CD14-positive monocyte (primary cell): Measurements from ENCODE around the gene CHAF1A. TPM values are rescaled to one million over a fixed set of nuclear protein-coding genes. Genes with fewer than 3 reads are reported as not detected.

ENCODE experiments used
- DNase-seq, 3 donors: peaks; one replicate each; pipeline ENCODE4 v3.0.0-alpha.2; 2011 to 2022
- H2AFZ ChIP-seq: 2 replicates; pipeline ENCODE4 v1.6.0; 2012; ENCODE audit warnings: mild to moderate bottlenecking, low read depth, low read length, inconsistent platforms; ENCODE audit not compliant: insufficient read depth, poor library complexity, severe bottlenecking
- H3K27ac ChIP-seq, 2 donors: 1 replicate in 1 of 2; 2 replicates in 1 of 2; pipeline ENCODE4 v1.5.1; 2012 to 2013; ENCODE audit warnings: low read length in 2 of 2, control low read depth in 1 of 2, inconsistent platforms in 1 of 2, low read depth in 1 of 2, mild to moderate bottlenecking in 1 of 2
- H3K27me3 ChIP-seq, 2 donors: one replicate each; pipeline versions ENCODE4 v1.6.0 to v1.6.1; 2011 to 2013; ENCODE audit warnings: low read length in 2 of 2; ENCODE audit not compliant: control insufficient read depth in 2 of 2, insufficient read depth in 2 of 2
- H3K36me3 ChIP-seq, 2 donors: replicated peaks in 1 of 2; 1 replicate in 1 of 2; 2 replicates in 1 of 2; pipeline versions ENCODE4 v1.5.1 to v1.6.1; 2012 to 2013; ENCODE audit warnings: low read length in 2 of 2, control low read depth in 1 of 2, inconsistent platforms in 1 of 2, mild to moderate bottlenecking in 1 of 2; ENCODE audit not compliant: insufficient read depth in 2 of 2, control insufficient read depth in 1 of 2
- H3K4me1 ChIP-seq, 2 donors: 1 replicate in 1 of 2; 2 replicates in 1 of 2; pipeline versions ENCODE4 v1.5.1 to v1.6.1; 2012 to 2013; ENCODE audit warnings: low read length in 2 of 2, control low read depth in 1 of 2, inconsistent platforms in 1 of 2, mild to moderate bottlenecking in 1 of 2, moderate library complexity in 1 of 2; ENCODE audit not compliant: insufficient read depth in 2 of 2, control insufficient read depth in 1 of 2
- H3K4me2 ChIP-seq: replicated peaks from 2 replicates; pipeline ENCODE3; 2012; ENCODE audit warnings: low read length, moderate library complexity, mild to moderate bottlenecking; ENCODE audit not compliant: poor library complexity, severe bottlenecking; ENCODE audit errors: extremely low read depth
- H3K4me3 ChIP-seq, 3 experiments: fragments of 200-600 bp in 1 of 3; sonication (generic) in 1 of 3; replicated peaks in 1 of 3; 1 replicate in 2 of 3; 2 replicates in 1 of 3; pipeline ENCODE4 v1.5.1; 2011 to 2013; ENCODE audit warnings: low read length in 3 of 3, mild to moderate bottlenecking in 3 of 3, control low read depth in 2 of 3, low read depth in 2 of 3, inconsistent platforms in 1 of 3, moderate library complexity in 1 of 3
- H3K79me2 ChIP-seq: 2 replicates; pipeline ENCODE4 v1.6.0; 2012; ENCODE audit warnings: mild to moderate bottlenecking, control low read depth, inconsistent platforms, low read length, moderate library complexity; ENCODE audit not compliant: insufficient read depth
- H3K9ac ChIP-seq: 2 replicates; pipeline ENCODE4 v1.6.0; 2017; ENCODE audit warnings: low read length, mild to moderate bottlenecking; ENCODE audit not compliant: insufficient read depth, poor library complexity, severe bottlenecking
- H3K9me3 ChIP-seq, 2 donors: replicated peaks in 1 of 2; 1 replicate in 1 of 2; 2 replicates in 1 of 2; pipeline versions ENCODE4 v1.5.1 to v1.6.1; 2012 to 2013; ENCODE audit warnings: low read length in 2 of 2, control low read depth in 1 of 2; ENCODE audit not compliant: control insufficient read depth in 1 of 2, insufficient read depth in 1 of 2
- H4K20me1 ChIP-seq: 2 replicates; pipeline ENCODE4 v1.6.0; 2012; ENCODE audit warnings: mild to moderate bottlenecking, low read length, control low read depth, moderate library complexity; ENCODE audit not compliant: insufficient read depth
- H3K27ac Mint-ChIP-seq, 7 donors: one replicate each; pipeline ENCODE4 v1.8.0; 2020; ENCODE audit warnings: mild to moderate bottlenecking in 7 of 7, mixed read lengths in 7 of 7, moderate library complexity in 6 of 7, inconsistent platforms in 2 of 7
- H3K27me3 Mint-ChIP-seq, 3 donors: one replicate each; pipeline ENCODE4 v1.8.0; 2021 to 2022; ENCODE audit warnings: low read depth in 3 of 3, mild to moderate bottlenecking in 3 of 3, mixed read lengths in 3 of 3, moderate library complexity in 3 of 3, inconsistent platforms in 1 of 3
- H3K36me3 Mint-ChIP-seq, 2 donors: one replicate each; pipeline ENCODE4 v1.8.0; 2020; ENCODE audit warnings: mixed read lengths in 2 of 2, inconsistent platforms in 1 of 2, mild to moderate bottlenecking in 1 of 2
- H3K4me1 Mint-ChIP-seq: one replicate; pipeline ENCODE4 v1.8.0; 2020; ENCODE audit warnings: mild to moderate bottlenecking, mixed read lengths
- H3K4me3 Mint-ChIP-seq, 2 donors: one replicate each; pipeline ENCODE4 v1.8.0; 2020; ENCODE audit warnings: mild to moderate bottlenecking in 2 of 2, mixed read lengths in 2 of 2, moderate library complexity in 1 of 2
- H3K9me3 Mint-ChIP-seq, 7 donors: one replicate each; pipeline ENCODE4 v1.8.0; 2020 to 2022; ENCODE audit warnings: mixed read lengths in 7 of 7, mild to moderate bottlenecking in 6 of 7, moderate library complexity in 6 of 7, inconsistent platforms in 2 of 7
- CTCF ChIP-seq: fragments of 200-600 bp; IDR thresholded peaks from one replicate; pipeline ENCODE4 v1.8.0; 2022; ENCODE audit warnings: antibody characterized with exemption, mild to moderate bottlenecking
- WGBS: methylation state at CpG from one replicate; pipeline ENCODE4 v1.1.5; 2013; ENCODE audit warnings: missing lambda C conversion rate; ENCODE audit not compliant: insufficient coverage; 5-methylcytosine and 5-hydroxymethylcytosine counted together
- intact Hi-C, 2 donors: fragments of 100-400 bp; cut with micrococcal nuclease; formaldehyde crosslinking; loops; one replicate each; pipeline versions ENCODE4 v1.15.0 to v1.15.1; 2023
- polyA plus RNA-seq, 3 donors: library from polyadenylated mRNA; depleted of rRNA in 1 of 3; unstranded in 2 of 3; stranded (reverse) in 1 of 3; fragments of 300-500 nt in 2 of 3; fragments of >200 nt in 1 of 3; fragmentation: Illumina TruSeq in 2 of 3; gene quantifications; 1 replicate in 2 of 3; 2 replicates in 1 of 3; pipeline ENCODE4 v1.2.3, GENCODE V29; 2012 to 2021

CHAF1A gene
- polyA plus RNA-seq, 3 donors: 4.4 to 26.4 (median 5.4) TPM

- no peaks in the 10 kb centered on the region for H3K9me3 ChIP-seq
- H3K4me3 ChIP-seq: peak overlapping the region; percentile 58 to 83 (median 72)
- H3K4me1 Mint-ChIP-seq: peaks cover 24% of the 10 kb centered on the region
- peak overlapping the region; percentile 70 for H3K9ac ChIP-seq
- peak overlapping the region in 3 of 7 donors; percentile 8 to 68 (median 60) for H3K27ac Mint-ChIP-seq
- H3K79me2 ChIP-seq: peaks cover 17% of the 10 kb centered on the region
- no peak overlapping the region for H2AFZ ChIP-seq
- peaks cover 0 to 1% (median 0%) of the 10 kb centered on the region in 3 donors for H3K27me3 Mint-ChIP-seq
- H3K4me2 ChIP-seq: peak overlapping the region; percentile 95
- no peak for TF ChIP-seq CTCF
- H3K9me3 Mint-ChIP-seq: no peaks in the 10 kb centered on the region
- DNase-seq: no peak
- H3K4me3 Mint-ChIP-seq: peak overlapping the region; percentile 68
- H3K27ac ChIP-seq: peak overlapping the region in 1 of 2 donors; percentile 31
- intact Hi-C loops: loop anchor here in 1 of 2 donors (2.0 to 5.0 kb wide), 2 partner anchors 130 to 226 kb away; partner anchors contain the start of genes MPND and YJU2
- peaks cover 30 to 35% of the 10 kb centered on the region in 2 donors for H3K4me1 ChIP-seq
- no peaks in the 10 kb centered on the region for H3K27me3 ChIP-seq
- WGBS: 39% methylated on average over 23 of the region's 25 CpGs
- H3K36me3 Mint-ChIP-seq: peaks cover 18 to 31% of the 10 kb centered on the region in 2 donors
- peaks cover 17 to 25% of the 10 kb centered on the region in 2 donors for H3K36me3 ChIP-seq
- H4K20me1 ChIP-seq: peaks cover 26% of the 10 kb centered on the region
These were observed 70.7 kb downstream of the CHAF1A start for GRCh38 chr19:4473011-4473762.

GRCh38 chr19:4473763-4474513 is 71.5 kb downstream of the CHAF1A start:
- intact Hi-C loops: loop anchor here in 1 of 2 donors (2.0 to 5.0 kb wide), 2 partner anchors 131 to 227 kb away; partner anchors contain the start of genes MPND and YJU2
- no peak overlapping the region for H3K27ac ChIP-seq
- peaks cover 20 to 32% of the 10 kb centered on the region in 2 donors for H3K36me3 ChIP-seq
- H4K20me1 ChIP-seq: peaks cover 26% of the 10 kb centered on the region
- peaks cover 30 to 35% of the 10 kb centered on the region in 2 donors for H3K4me1 ChIP-seq
- peak overlapping the region; percentile 52 for H3K4me2 ChIP-seq
- no peaks in the 10 kb centered on the region for H3K9me3 ChIP-seq
- Mint-ChIP-seq H3K27ac (peak overlapping the region in 3 of 7 donors; percentile 60 to 71 (median 68)), H3K4me3 (peak overlapping the region; percentile 58 to 79), H3K9me3 (no peaks in the 10 kb centered on the region), H3K4me1 (peaks cover 24% of the 10 kb centered on the region), H3K36me3 (peaks cover 18 to 39% of the 10 kb centered on the region in 2 donors), H3K27me3 (peaks cover 0 to 1% (median 0%) of the 10 kb centered on the region in 3 donors)
- no peak for DNase-seq
- 30% methylated on average over 20 of the region's 23 CpGs for WGBS
- H3K27me3 ChIP-seq: no peaks in the 10 kb centered on the region
- no peak for TF ChIP-seq CTCF
- H3K4me3 ChIP-seq: peak overlapping the region in 1 of 3 experiments; percentile 36
- H3K9ac ChIP-seq: peak overlapping the region; percentile 45
- no peak overlapping the region for H2AFZ ChIP-seq
- H3K79me2 ChIP-seq: peaks cover 17% of the 10 kb centered on the region
